GM12878 (cell line): ENCODE data around the gene SGMS1. TPM values are rescaled to one million over a fixed set of nuclear protein-coding genes. Genes with fewer than 3 reads are reported as not detected.

Experiments
- BRCA1 ChIP-seq: IDR thresholded peaks from 2 replicates; pipeline ENCODE4 v1.6.1; 2011; ENCODE audit warnings: low read depth, low read length, improper control_type of control experiment
- CHD4 ChIP-seq: fragments of 200-600 bp; sonication (generic); IDR thresholded peaks from 2 replicates; pipeline ENCODE4 v1.6.1; 2016; ENCODE audit warnings: mild to moderate bottlenecking
- DPF2 ChIP-seq: fragments of 450-650 bp; IDR thresholded peaks from 2 replicates; pipeline ENCODE4 v1.6.1; 2017; ENCODE audit warnings: mild to moderate bottlenecking
- GABPA ChIP-seq: IDR thresholded peaks from 2 replicates; pipeline ENCODE4 v1.6.1; 2014; ENCODE audit warnings: antibody characterized with exemption, low read depth, mild to moderate bottlenecking, inconsistent platforms
- MEF2B ChIP-seq: fragments of 450-650 bp; IDR thresholded peaks from 2 replicates; pipeline ENCODE4 v1.6.1; 2018; ENCODE audit warnings: mild to moderate bottlenecking, moderate library complexity; ENCODE audit not compliant: partially characterized antibody, poor library complexity, severe bottlenecking
- MYB ChIP-seq: fragments of 150-350 bp; IDR thresholded peaks from 2 replicates; pipeline ENCODE4 v1.6.1; 2014; ENCODE audit warnings: mild to moderate bottlenecking, low read depth, low read length, borderline replicate concordance
- NFYB ChIP-seq: IDR thresholded peaks from 2 replicates; pipeline ENCODE4 v1.6.1; 2011; ENCODE audit warnings: low read depth, mild to moderate bottlenecking, low read length, improper control_type of control experiment, moderate library complexity; ENCODE audit not compliant: insufficient read depth
- NR2F1 ChIP-seq: fragments of 450-650 bp; conservative IDR thresholded peaks from 2 replicates; pipeline ENCODE4 v1.6.1; 2017; ENCODE audit warnings: mild to moderate bottlenecking
- SUZ12 ChIP-seq: fragments of 200-600 bp; sonication (generic); IDR thresholded peaks from one replicate; pipeline ENCODE4 v1.6.1; 2018; ENCODE audit warnings: antibody characterized with exemption, mild to moderate bottlenecking; ENCODE audit not compliant: unreplicated experiment
- TAF1 ChIP-seq: IDR thresholded peaks from 2 replicates; pipeline ENCODE4 v1.6.1; 2011; ENCODE audit warnings: mild to moderate bottlenecking, low read depth, low read length, borderline replicate concordance
- polyA plus RNA-seq, 11 experiments: library from polyadenylated mRNA; depleted of rRNA in 4 of 11; unstranded in 6 of 11; stranded (reverse) in 5 of 11; fragments of >200 nt; fragmentation: Nextera tagmentation in 4 of 11; fragmentation: Illumina TruSeq in 1 of 11; extraction: Ambion mirVana in 4 of 11; extraction: Trizol in 1 of 11; gene quantifications; 1 replicate in 1 of 11; 2 replicates in 10 of 11; pipeline versions ENCODE4 v1.2.1 to v1.2.3, GENCODE V29; 2011 to 2016; ENCODE audit warnings: inconsistent platforms in 2 of 11, missing spikeins in 2 of 11, low read depth in 1 of 11
- total RNA-seq, 4 experiments: library from RNA; depleted of rRNA in 3 of 4; stranded (reverse); fragments of >200 nt in 3 of 4; fragmentation: Illumina TruSeq in 1 of 4; extraction: Trizol in 1 of 4; gene quantifications; 2 replicates each; pipeline versions ENCODE4 v1.2.1 to v1.2.3, GENCODE V29; 2013 to 2021
- TF ChIP-seq, protein P1 (sequence below): IDR thresholded peaks from 2 replicates; pipeline ENCODE4 v1.6.1; 2012; ENCODE audit warnings: improper control_type of control experiment, low read depth, low read length; ENCODE audit not compliant: insufficient replicate concordance
- TF ChIP-seq, protein P2 (sequence below): IDR thresholded peaks from 2 replicates; pipeline ENCODE4 v1.6.1; 2011; ENCODE audit warnings: borderline replicate concordance, low read depth, mild to moderate bottlenecking, moderate library complexity, mixed read lengths, low read length; ENCODE audit not compliant: insufficient read depth; ENCODE audit errors: extremely low read length
- TF ChIP-seq, protein P3 (sequence below): fragments of 450-650 bp; IDR thresholded peaks from 2 replicates; pipeline ENCODE4 v1.6.1; 2017; ENCODE audit warnings: antibody characterized with exemption, mild to moderate bottlenecking, moderate library complexity
- TF ChIP-seq, protein P4 (sequence below): fragments of 450-650 bp; IDR thresholded peaks from 2 replicates; pipeline ENCODE4 v1.6.1; 2017; ENCODE audit warnings: low read depth, mild to moderate bottlenecking, moderate library complexity
- TF ChIP-seq, protein P5 (sequence below): fragments of 450-650 bp; IDR thresholded peaks from 2 replicates; pipeline ENCODE4 v1.6.1; 2017; ENCODE audit warnings: mild to moderate bottlenecking, moderate library complexity

SGMS1 gene
- total and polyA plus RNA-seq, 10 of the 15 experiments (the other 5 are each of a cell fraction or from before 2014, with no cell fraction given) = 1.4 to 14.5 (median 4.9) TPM

DNA sequence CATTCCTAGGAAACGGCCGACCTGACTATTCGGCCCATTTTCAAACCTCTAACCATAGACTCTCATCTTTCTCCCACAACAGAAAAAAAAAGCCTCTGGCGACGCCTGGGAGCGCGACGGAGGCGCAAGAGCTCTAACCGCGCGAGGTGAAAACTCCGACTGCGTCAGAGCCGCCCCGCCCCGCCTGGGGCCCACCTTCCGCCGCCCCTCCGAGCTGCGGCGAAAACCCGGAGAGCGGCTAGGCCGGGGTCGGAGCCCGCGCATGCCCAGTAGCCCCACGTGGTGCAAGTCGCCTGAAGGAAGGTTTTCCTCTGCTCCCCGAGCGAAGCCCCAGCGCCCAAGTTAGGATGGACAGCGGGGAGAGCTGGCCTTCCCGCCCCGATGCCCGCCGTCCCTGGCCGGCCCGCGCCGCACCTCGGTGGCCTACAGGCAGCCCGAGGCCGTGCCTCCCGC lies 683 bp upstream of the SGMS1 start (continued):
- TF ChIP-seq MYB = no peak
- TF ChIP-seq BRCA1 = no peak
- peak; percentile 56 for TF ChIP-seq NR2F1
- TF ChIP-seq, protein P1, sequence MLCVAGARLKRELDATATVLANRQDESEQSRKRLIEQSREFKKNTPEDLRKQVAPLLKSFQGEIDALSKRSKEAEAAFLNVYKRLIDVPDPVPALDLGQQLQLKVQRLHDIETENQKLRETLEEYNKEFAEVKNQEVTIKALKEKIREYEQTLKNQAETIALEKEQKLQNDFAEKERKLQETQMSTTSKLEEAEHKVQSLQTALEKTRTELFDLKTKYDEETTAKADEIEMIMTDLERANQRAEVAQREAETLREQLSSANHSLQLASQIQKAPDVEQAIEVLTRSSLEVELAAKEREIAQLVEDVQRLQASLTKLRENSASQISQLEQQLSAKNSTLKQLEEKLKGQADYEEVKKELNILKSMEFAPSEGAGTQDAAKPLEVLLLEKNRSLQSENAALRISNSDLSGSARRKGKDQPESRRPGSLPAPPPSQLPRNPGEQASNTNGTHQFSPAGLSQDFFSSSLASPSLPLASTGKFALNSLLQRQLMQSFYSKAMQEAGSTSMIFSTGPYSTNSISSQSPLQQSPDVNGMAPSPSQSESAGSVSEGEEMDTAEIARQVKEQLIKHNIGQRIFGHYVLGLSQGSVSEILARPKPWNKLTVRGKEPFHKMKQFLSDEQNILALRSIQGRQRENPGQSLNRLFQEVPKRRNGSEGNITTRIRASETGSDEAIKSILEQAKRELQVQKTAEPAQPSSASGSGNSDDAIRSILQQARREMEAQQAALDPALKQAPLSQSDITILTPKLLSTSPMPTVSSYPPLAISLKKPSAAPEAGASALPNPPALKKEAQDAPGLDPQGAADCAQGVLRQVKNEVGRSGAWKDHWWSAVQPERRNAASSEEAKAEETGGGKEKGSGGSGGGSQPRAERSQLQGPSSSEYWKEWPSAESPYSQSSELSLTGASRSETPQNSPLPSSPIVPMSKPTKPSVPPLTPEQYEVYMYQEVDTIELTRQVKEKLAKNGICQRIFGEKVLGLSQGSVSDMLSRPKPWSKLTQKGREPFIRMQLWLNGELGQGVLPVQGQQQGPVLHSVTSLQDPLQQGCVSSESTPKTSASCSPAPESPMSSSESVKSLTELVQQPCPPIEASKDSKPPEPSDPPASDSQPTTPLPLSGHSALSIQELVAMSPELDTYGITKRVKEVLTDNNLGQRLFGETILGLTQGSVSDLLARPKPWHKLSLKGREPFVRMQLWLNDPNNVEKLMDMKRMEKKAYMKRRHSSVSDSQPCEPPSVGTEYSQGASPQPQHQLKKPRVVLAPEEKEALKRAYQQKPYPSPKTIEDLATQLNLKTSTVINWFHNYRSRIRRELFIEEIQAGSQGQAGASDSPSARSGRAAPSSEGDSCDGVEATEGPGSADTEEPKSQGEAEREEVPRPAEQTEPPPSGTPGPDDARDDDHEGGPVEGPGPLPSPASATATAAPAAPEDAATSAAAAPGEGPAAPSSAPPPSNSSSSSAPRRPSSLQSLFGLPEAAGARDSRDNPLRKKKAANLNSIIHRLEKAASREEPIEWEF = no peak
- TF ChIP-seq, protein P2, sequence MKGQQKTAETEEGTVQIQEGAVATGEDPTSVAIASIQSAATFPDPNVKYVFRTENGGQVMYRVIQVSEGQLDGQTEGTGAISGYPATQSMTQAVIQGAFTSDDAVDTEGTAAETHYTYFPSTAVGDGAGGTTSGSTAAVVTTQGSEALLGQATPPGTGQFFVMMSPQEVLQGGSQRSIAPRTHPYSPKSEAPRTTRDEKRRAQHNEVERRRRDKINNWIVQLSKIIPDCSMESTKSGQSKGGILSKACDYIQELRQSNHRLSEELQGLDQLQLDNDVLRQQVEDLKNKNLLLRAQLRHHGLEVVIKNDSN = no peak
- TF ChIP-seq TAF1 = peak; percentile 48; the same call in 1 of the 2 replicates
- TF ChIP-seq GABPA = no peak
- TF ChIP-seq, protein P3, sequence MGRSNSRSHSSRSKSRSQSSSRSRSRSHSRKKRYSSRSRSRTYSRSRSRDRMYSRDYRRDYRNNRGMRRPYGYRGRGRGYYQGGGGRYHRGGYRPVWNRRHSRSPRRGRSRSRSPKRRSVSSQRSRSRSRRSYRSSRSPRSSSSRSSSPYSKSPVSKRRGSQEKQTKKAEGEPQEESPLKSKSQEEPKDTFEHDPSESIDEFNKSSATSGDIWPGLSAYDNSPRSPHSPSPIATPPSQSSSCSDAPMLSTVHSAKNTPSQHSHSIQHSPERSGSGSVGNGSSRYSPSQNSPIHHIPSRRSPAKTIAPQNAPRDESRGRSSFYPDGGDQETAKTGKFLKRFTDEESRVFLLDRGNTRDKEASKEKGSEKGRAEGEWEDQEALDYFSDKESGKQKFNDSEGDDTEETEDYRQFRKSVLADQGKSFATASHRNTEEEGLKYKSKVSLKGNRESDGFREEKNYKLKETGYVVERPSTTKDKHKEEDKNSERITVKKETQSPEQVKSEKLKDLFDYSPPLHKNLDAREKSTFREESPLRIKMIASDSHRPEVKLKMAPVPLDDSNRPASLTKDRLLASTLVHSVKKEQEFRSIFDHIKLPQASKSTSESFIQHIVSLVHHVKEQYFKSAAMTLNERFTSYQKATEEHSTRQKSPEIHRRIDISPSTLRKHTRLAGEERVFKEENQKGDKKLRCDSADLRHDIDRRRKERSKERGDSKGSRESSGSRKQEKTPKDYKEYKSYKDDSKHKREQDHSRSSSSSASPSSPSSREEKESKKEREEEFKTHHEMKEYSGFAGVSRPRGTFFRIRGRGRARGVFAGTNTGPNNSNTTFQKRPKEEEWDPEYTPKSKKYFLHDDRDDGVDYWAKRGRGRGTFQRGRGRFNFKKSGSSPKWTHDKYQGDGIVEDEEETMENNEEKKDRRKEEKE = no peak
- TF ChIP-seq SUZ12 = no peak
- TF ChIP-seq, protein P4, sequence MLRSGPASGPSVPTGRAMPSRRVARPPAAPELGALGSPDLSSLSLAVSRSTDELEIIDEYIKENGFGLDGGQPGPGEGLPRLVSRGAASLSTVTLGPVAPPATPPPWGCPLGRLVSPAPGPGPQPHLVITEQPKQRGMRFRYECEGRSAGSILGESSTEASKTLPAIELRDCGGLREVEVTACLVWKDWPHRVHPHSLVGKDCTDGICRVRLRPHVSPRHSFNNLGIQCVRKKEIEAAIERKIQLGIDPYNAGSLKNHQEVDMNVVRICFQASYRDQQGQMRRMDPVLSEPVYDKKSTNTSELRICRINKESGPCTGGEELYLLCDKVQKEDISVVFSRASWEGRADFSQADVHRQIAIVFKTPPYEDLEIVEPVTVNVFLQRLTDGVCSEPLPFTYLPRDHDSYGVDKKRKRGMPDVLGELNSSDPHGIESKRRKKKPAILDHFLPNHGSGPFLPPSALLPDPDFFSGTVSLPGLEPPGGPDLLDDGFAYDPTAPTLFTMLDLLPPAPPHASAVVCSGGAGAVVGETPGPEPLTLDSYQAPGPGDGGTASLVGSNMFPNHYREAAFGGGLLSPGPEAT = peak; percentile 92
- TF ChIP-seq, protein P5, sequence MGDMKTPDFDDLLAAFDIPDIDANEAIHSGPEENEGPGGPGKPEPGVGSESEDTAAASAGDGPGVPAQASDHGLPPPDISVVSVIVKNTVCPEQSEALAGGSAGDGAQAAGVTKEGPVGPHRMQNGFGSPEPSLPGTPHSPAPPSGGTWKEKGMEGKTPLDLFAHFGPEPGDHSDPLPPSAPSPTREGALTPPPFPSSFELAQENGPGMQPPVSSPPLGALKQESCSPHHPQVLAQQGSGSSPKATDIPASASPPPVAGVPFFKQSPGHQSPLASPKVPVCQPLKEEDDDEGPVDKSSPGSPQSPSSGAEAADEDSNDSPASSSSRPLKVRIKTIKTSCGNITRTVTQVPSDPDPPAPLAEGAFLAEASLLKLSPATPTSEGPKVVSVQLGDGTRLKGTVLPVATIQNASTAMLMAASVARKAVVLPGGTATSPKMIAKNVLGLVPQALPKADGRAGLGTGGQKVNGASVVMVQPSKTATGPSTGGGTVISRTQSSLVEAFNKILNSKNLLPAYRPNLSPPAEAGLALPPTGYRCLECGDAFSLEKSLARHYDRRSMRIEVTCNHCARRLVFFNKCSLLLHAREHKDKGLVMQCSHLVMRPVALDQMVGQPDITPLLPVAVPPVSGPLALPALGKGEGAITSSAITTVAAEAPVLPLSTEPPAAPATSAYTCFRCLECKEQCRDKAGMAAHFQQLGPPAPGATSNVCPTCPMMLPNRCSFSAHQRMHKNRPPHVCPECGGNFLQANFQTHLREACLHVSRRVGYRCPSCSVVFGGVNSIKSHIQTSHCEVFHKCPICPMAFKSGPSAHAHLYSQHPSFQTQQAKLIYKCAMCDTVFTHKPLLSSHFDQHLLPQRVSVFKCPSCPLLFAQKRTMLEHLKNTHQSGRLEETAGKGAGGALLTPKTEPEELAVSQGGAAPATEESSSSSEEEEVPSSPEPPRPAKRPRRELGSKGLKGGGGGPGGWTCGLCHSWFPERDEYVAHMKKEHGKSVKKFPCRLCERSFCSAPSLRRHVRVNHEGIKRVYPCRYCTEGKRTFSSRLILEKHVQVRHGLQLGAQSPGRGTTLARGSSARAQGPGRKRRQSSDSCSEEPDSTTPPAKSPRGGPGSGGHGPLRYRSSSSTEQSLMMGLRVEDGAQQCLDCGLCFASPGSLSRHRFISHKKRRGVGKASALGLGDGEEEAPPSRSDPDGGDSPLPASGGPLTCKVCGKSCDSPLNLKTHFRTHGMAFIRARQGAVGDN = peak; percentile 81; the same call in 1 of the 2 replicates
- TF ChIP-seq CHD4 = no peak
- no peak for TF ChIP-seq NFYB
- peak; percentile 83; the same call in 1 of the 2 replicates for TF ChIP-seq DPF2
- TF ChIP-seq MEF2B = peak; percentile 62
